Brain microvascular endothelial cell (primary cell): ENCODE results near the gene WDFY4.
"Not testable (repeated sequence)": the region's sequence is repeated elsewhere in the genome, so short reads cannot be mapped to it uniquely, and the experiment has no call there.

Source experiments
- DNase-seq: peaks from one replicate; pipeline ENCODE4 v3.0.0-alpha.2; 2020
- H3K27ac ChIP-seq: fragments of 250-450 bp; sonication (Bioruptor Pico); 2 replicates; pipeline ENCODE4 v1.5.1; 2020; ENCODE audit warnings: mild to moderate bottlenecking, moderate library complexity
- H3K27me3 ChIP-seq: fragments of 250-450 bp; sonication (Bioruptor Pico); replicated peaks from 2 replicates; pipeline ENCODE4 v1.5.1; 2020; ENCODE audit warnings: mild to moderate bottlenecking
- H3K36me3 ChIP-seq: fragments of 250-450 bp; sonication (Bioruptor Pico); replicated peaks from 2 replicates; pipeline ENCODE4 v1.5.1; 2020; ENCODE audit warnings: mild to moderate bottlenecking
- H3K4me3 ChIP-seq: 2 replicates; pipeline ENCODE4 v1.5.1; 2011; ENCODE audit warnings: low read depth, mild to moderate bottlenecking, control low read depth, low read length, moderate library complexity
- CTCF ChIP-seq: IDR thresholded peaks from 2 replicates; pipeline ENCODE4 v1.5.1; 2011; ENCODE audit warnings: low read depth, mild to moderate bottlenecking, moderate library complexity, low read length, control low read depth, inconsistent platforms; ENCODE audit errors: missing control alignments
- in situ Hi-C: cut with HindIII; loops from 2 replicates; pipeline ENCODE4 v1.10.0; 2017; ENCODE audit warnings: low sequenced_read_pairs, low pct_ligation_motif_present

WDFY4 gene

GRCh38 chr10:48638739-48639527, 45.7 kb upstream of the WDFY4 start:
- no peak for TF ChIP-seq CTCF
- no peaks in the 10 kb centered on the region for H3K36me3 ChIP-seq
- in situ Hi-C loops: no loop called here
- H3K27me3 ChIP-seq: no peaks in the 10 kb centered on the region
- no peak overlapping the region for H3K27ac ChIP-seq
- no peak for DNase-seq
- no peak overlapping the region for H3K4me3 ChIP-seq

GRCh38 chr10:48639632-48640031, 45.0 kb upstream of the WDFY4 start:
- Histone ChIP-seq H3K27me3 (no peaks in the 10 kb centered on the region), H3K36me3 (no peaks in the 10 kb centered on the region), H3K4me3 (no peak overlapping the region), H3K27ac (no peak overlapping the region)
- TF ChIP-seq CTCF: no peak
- in situ Hi-C loops: no loop called here
- no peak for DNase-seq

- Histone ChIP-seq H3K4me3 (no peak overlapping the region), H3K27ac (no peak overlapping the region), H3K27me3 (no peaks in the 10 kb centered on the region), H3K36me3 (no peaks in the 10 kb centered on the region)
- in situ Hi-C loops: no loop called here
- TF ChIP-seq CTCF: no peak
- DNase-seq: no peak
These were observed 44.3 kb upstream of the WDFY4 start for GRCh38 chr10:48640326-48640725.

GRCh38 chr10:48641099-48641690, 43.5 kb upstream of the WDFY4 start:
- in situ Hi-C loops, DNase-seq, H3K27me3 ChIP-seq, H3K27ac ChIP-seq, H3K36me3 ChIP-seq, H3K4me3 ChIP-seq: not testable (repeated sequence)

GRCh38 chr10:48645600-48645999, 39.1 kb upstream of the WDFY4 start:
- in situ Hi-C loops: no loop called here
- Histone ChIP-seq H3K27ac (no peak overlapping the region), H3K27me3 (no peaks in the 10 kb centered on the region), H3K36me3 (no peaks in the 10 kb centered on the region), H3K4me3 (no peak overlapping the region)
- no peak for DNase-seq
- no peak for TF ChIP-seq CTCF

- in situ Hi-C loops, H3K4me3 ChIP-seq, H3K27me3 ChIP-seq, H3K27ac ChIP-seq, DNase-seq, H3K36me3 ChIP-seq: not testable (repeated sequence)
These were observed 37.6 kb upstream of the WDFY4 start for GRCh38 chr10:48647073-48647472.
